ENCODE data around the gene HTR1B.

HTR1B gene

DNA sequence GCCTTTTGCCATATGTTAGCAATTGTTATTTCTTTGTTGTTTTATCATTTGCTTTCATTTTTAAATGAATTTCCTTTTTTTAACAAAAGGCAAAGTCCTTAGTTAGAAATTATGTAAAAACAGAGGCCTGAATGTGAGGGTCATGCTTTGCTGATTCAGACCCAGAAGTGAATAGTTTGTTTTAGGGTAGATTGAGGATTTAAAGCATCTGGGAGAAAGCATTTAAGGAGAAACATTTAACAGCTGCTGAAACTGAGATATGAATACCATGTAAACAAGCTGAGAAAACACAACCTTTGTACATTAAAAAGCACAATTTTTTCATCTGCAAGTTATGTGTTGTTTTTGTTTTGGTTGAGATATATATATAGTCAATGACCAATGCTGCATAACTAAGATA, 8.0 kb downstream of the HTR1B start:
- no peaks in the 10 kb centered on the region for H3K9me3 ChIP-seq (ENCODE audit: insufficient read depth, low read length)
- no peak overlapping the region for H3K4me3 ChIP-seq (ENCODE audit: low read length)
- H3K27me3 ChIP-seq (ENCODE audit: low read depth, low read length), result no peaks in the 10 kb centered on the region
- no peak overlapping the region for H2AFZ ChIP-seq (ENCODE audit: low read depth, low read length)
- no peak for TF ChIP-seq EZH2phosphoT487 (IDR thresholded peaks at IDR 0.05; ENCODE audit: low read depth)
- TF ChIP-seq, protein P1, sequence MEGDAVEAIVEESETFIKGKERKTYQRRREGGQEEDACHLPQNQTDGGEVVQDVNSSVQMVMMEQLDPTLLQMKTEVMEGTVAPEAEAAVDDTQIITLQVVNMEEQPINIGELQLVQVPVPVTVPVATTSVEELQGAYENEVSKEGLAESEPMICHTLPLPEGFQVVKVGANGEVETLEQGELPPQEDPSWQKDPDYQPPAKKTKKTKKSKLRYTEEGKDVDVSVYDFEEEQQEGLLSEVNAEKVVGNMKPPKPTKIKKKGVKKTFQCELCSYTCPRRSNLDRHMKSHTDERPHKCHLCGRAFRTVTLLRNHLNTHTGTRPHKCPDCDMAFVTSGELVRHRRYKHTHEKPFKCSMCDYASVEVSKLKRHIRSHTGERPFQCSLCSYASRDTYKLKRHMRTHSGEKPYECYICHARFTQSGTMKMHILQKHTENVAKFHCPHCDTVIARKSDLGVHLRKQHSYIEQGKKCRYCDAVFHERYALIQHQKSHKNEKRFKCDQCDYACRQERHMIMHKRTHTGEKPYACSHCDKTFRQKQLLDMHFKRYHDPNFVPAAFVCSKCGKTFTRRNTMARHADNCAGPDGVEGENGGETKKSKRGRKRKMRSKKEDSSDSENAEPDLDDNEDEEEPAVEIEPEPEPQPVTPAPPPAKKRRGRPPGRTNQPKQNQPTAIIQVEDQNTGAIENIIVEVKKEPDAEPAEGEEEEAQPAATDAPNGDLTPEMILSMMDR (IDR thresholded peaks at IDR 0.05; ENCODE audit: low read depth, low read length), result no peak
- H3K4me1 ChIP-seq (ENCODE audit: low read length), result peaks cover 9% of the 10 kb centered on the region; the same call in 1 of the 2 replicates
- no peak overlapping the region for H3K27ac ChIP-seq (ENCODE audit: low read length)
- no peak overlapping the region for H3K9ac ChIP-seq (ENCODE audit: low read length)
- no peaks in the 10 kb centered on the region for H3K79me2 ChIP-seq (ENCODE audit: low read length)
- H3K36me3 ChIP-seq (replicated peaks; ENCODE audit: low read depth, low read length), result no peaks in the 10 kb centered on the region
- no peak overlapping the region for H3K4me2 ChIP-seq (ENCODE audit: low read length)
- no peaks in the 10 kb centered on the region for H4K20me1 ChIP-seq (ENCODE audit: insufficient read depth, low read length)

DNA sequence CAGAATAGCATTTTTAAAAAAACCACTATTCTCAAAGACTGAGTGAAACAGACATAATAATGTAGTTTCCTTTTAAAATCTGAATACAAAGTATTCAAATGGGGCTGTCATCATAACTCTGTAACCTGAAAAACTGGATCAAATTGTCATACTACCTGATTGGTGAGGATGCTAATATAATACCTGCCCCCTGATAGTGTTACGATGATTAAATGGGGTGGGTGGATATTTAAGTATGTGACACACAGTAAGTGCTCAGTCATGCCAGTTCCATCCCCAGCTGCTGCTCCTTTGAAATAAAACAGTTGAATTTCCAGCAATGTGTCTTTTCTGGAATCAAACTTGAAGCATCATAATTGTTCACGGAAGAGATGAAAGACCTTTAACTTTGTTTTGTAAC, 8.9 kb downstream of the HTR1B start:
- Histone ChIP-seq H3K27me3 (ENCODE audit: low read depth, low read length) (no peaks in the 10 kb centered on the region), H3K9ac (ENCODE audit: low read length) (no peak overlapping the region), H3K4me2 (ENCODE audit: low read length) (no peak overlapping the region), H3K9me3 (ENCODE audit: insufficient read depth, low read length) (no peaks in the 10 kb centered on the region), H3K79me2 (ENCODE audit: low read length) (no peaks in the 10 kb centered on the region), H3K27ac (ENCODE audit: low read length) (no peak overlapping the region), H3K4me3 (ENCODE audit: low read length) (no peak overlapping the region), H3K36me3 (replicated peaks; ENCODE audit: low read depth, low read length) (no peaks in the 10 kb centered on the region), H2AFZ (ENCODE audit: low read depth, low read length) (no peak overlapping the region), H3K4me1 (ENCODE audit: low read length) (peaks cover 9% of the 10 kb centered on the region; the same call in 1 of the 2 replicates), H4K20me1 (ENCODE audit: insufficient read depth, low read length) (no peaks in the 10 kb centered on the region)
- TF ChIP-seq EZH2phosphoT487 (IDR thresholded peaks at IDR 0.05; ENCODE audit: low read depth), result no peak
- TF ChIP-seq, protein P1 (IDR thresholded peaks at IDR 0.05; ENCODE audit: low read depth, low read length), result no peak

DNA sequence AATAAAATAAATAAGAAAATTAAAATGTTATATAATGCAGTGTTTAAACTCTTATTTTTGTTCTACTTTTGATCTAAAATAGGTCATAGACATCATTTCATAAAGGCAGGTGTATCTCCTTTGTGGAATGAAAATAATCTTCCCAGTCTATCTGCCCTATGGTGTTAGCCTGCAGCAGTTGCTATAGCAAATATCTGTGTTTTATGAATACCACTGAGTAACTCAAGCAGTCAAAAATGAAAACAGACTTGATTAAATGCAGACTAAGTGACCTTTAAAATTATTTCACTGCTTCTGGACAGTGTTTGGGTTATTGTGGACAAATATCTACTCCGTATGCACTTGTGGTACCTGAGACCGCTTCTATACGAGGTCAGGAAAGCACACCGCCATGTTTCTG, 11.8 kb downstream of the HTR1B start:
- no peaks in the 10 kb centered on the region for H3K27me3 ChIP-seq (ENCODE audit: low read depth, low read length)
- no peak overlapping the region for H3K4me2 ChIP-seq (ENCODE audit: low read length)
- H4K20me1 ChIP-seq (ENCODE audit: insufficient read depth, low read length), result no peaks in the 10 kb centered on the region
- H3K79me2 ChIP-seq (ENCODE audit: low read length), result no peaks in the 10 kb centered on the region
- H3K36me3 ChIP-seq (replicated peaks; ENCODE audit: low read depth, low read length), result no peaks in the 10 kb centered on the region
- H2AFZ ChIP-seq (ENCODE audit: low read depth, low read length), result no peak overlapping the region
- no peak overlapping the region for H3K4me3 ChIP-seq (ENCODE audit: low read length)
- no peaks in the 10 kb centered on the region for H3K9me3 ChIP-seq (ENCODE audit: insufficient read depth, low read length)
- TF ChIP-seq, protein P1 (IDR thresholded peaks at IDR 0.05; ENCODE audit: low read depth, low read length), result no peak
- TF ChIP-seq EZH2phosphoT487 (IDR thresholded peaks at IDR 0.05; ENCODE audit: low read depth), result no peak
- no peak overlapping the region for H3K27ac ChIP-seq (ENCODE audit: low read length)
- H3K4me1 ChIP-seq (ENCODE audit: low read length), result peaks cover 4% of the 10 kb centered on the region; the same call in 1 of the 2 replicates
- H3K9ac ChIP-seq (ENCODE audit: low read length), result no peak overlapping the region

DNA sequence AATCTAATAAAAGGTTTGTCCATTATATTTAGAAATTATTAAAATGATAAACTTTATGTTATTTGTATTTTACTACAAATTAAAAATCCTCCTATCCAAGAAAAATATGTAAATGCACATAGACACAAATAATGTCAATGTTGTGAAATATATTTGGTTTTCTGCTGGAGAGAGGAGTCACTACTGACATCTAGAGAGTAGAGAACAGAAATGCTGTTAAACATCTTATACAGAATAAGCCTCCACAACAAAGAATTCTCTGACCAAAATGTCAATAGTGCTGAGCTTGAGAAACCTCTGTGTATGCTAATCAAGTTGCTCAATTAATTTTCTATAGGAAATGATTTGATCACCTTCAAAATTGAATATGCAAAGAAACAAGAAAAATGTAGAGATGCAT, 12.4 kb downstream of the HTR1B start:
- no peaks in the 10 kb centered on the region for H3K9me3 ChIP-seq (ENCODE audit: insufficient read depth, low read length)
- H2AFZ ChIP-seq (ENCODE audit: low read depth, low read length), result no peak overlapping the region
- peaks cover 4% of the 10 kb centered on the region; the same call in 1 of the 2 replicates for H3K4me1 ChIP-seq (ENCODE audit: low read length)
- no peak overlapping the region for H3K9ac ChIP-seq (ENCODE audit: low read length)
- no peak overlapping the region for H3K27ac ChIP-seq (ENCODE audit: low read length)
- H3K36me3 ChIP-seq (replicated peaks; ENCODE audit: low read depth, low read length), result no peaks in the 10 kb centered on the region
- H4K20me1 ChIP-seq (ENCODE audit: insufficient read depth, low read length), result no peaks in the 10 kb centered on the region
- no peaks in the 10 kb centered on the region for H3K27me3 ChIP-seq (ENCODE audit: low read depth, low read length)
- no peak overlapping the region for H3K4me3 ChIP-seq (ENCODE audit: low read length)
- TF ChIP-seq, protein P1 (IDR thresholded peaks at IDR 0.05; ENCODE audit: low read depth, low read length), result peak; percentile 30; the same call in 1 of the 2 replicates
- TF ChIP-seq EZH2phosphoT487 (IDR thresholded peaks at IDR 0.05; ENCODE audit: low read depth), result no peak
- H3K79me2 ChIP-seq (ENCODE audit: low read length), result no peaks in the 10 kb centered on the region
- H3K4me2 ChIP-seq (ENCODE audit: low read length), result no peak overlapping the region
